IPS-15b (cell line): ENCODE data around the gene RNF227.
"Not testable (repeated sequence)": the region's sequence is repeated elsewhere in the genome, so short reads cannot be mapped to it uniquely, and the experiment has no call there.

Source experiments
- H3K27me3 ChIP-seq: one replicate; pipeline ENCODE4 v1.6.1; 2013; ENCODE audit warnings: low read length; ENCODE audit not compliant: control insufficient read depth, insufficient read depth
- H3K36me3 ChIP-seq: one replicate; pipeline ENCODE4 v1.6.1; 2013; ENCODE audit warnings: low read length; ENCODE audit not compliant: control insufficient read depth, insufficient read depth
- H3K4me1 ChIP-seq: one replicate; pipeline ENCODE4 v1.6.1; 2013; ENCODE audit warnings: mild to moderate bottlenecking, low read length; ENCODE audit not compliant: control insufficient read depth, insufficient read depth
- H3K4me3 ChIP-seq: one replicate; pipeline ENCODE4 v1.5.1; 2013; ENCODE audit warnings: low read depth, low read length
- H3K9ac ChIP-seq: one replicate; pipeline ENCODE4 v1.6.1; 2013; ENCODE audit warnings: low read depth, mild to moderate bottlenecking, low read length
- H3K9me3 ChIP-seq: one replicate; pipeline ENCODE4 v1.6.1; 2013; ENCODE audit warnings: mild to moderate bottlenecking, low read length; ENCODE audit not compliant: control insufficient read depth, insufficient read depth

Gene RNF227

GRCh38 chr17:7867881-7868329, 48.2 kb downstream of the RNF227 start:
- H3K27me3 ChIP-seq: no peaks in the 10 kb centered on the region
- H3K36me3 ChIP-seq: no peaks in the 10 kb centered on the region
- H3K9me3 ChIP-seq: no peaks in the 10 kb centered on the region
- no peaks in the 10 kb centered on the region for H3K4me1 ChIP-seq
- H3K9ac ChIP-seq: no peak overlapping the region
- H3K4me3 ChIP-seq: no peak overlapping the region

GRCh38 chr17:7864995-7865650, 51.0 kb downstream of the RNF227 start:
- H3K9ac ChIP-seq: no peak overlapping the region
- no peak overlapping the region for H3K4me3 ChIP-seq
- H3K4me1 ChIP-seq: no peaks in the 10 kb centered on the region
- no peaks in the 10 kb centered on the region for H3K9me3 ChIP-seq
- H3K27me3 ChIP-seq: no peaks in the 10 kb centered on the region
- H3K36me3 ChIP-seq: no peaks in the 10 kb centered on the region

- not testable (repeated sequence) for H3K36me3 ChIP-seq, H3K9me3 ChIP-seq, H3K4me1 ChIP-seq, H3K27me3 ChIP-seq, H3K4me3 ChIP-seq, H3K9ac ChIP-seq
Observed at GRCh38 chr17:7864384-7864783, 51.7 kb downstream of the RNF227 start.
